Pancreas (tissue), 10 donors: ENCODE measurements around the gene BCO2. TPM values are rescaled to one million over a fixed set of nuclear protein-coding genes. Genes with fewer than 3 reads are reported as not detected.
"Not testable (repeated sequence)": the region's sequence is repeated elsewhere in the genome, so short reads cannot be mapped to it uniquely, and the experiment has no call there.

Experiments
- ATAC-seq, 4 donors: fragments of 200-7000 bp; cut with Tn5 transposase; one replicate each; pipeline versions ENCODE4 v1.8.0 to v1.9.1; 2020; ENCODE audit warnings: mild to moderate bottlenecking in 4 of 4, moderate library complexity in 4 of 4
- DNase-seq, 6 donors: peaks; one replicate each; pipeline ENCODE4 v3.0.0-alpha.2; 2020
- FAIRE-seq: peaks from 2 replicates; lab custom pipeline; 2012; peaks lifted over from hg19 to GRCh38; lab: Jason Lieb, UNC
- H3K27ac ChIP-seq, 4 donors: fragments of 200-600 bp; sonication (generic); 1 replicate in 3 of 4; 2 replicates in 1 of 4; pipeline versions ENCODE4 v1.5.0 to v1.8.0; 2020
- H3K27me3 ChIP-seq, 4 donors: fragments of 200-600 bp; one replicate each; pipeline ENCODE4 v1.8.0; 2021
- H3K36me3 ChIP-seq, 3 donors: fragments of 200-600 bp; sonication (generic) in 1 of 3; one replicate each; pipeline versions ENCODE4 v1.5.0 to v1.8.0; 2020 to 2021
- H3K4me1 ChIP-seq, 3 donors: fragments of 200-600 bp; one replicate each; pipeline ENCODE4 v1.8.0; 2021
- H3K4me3 ChIP-seq, 4 donors: fragments of 200-600 bp; sonication (generic) in 2 of 4; one replicate each; pipeline versions ENCODE4 v1.5.0 to v1.8.0; 2020 to 2021
- H3K9me3 ChIP-seq, 4 donors: fragments of 200-600 bp; one replicate each; pipeline ENCODE4 v1.8.0; 2021
- CTCF ChIP-seq, 4 donors: fragments of 200-600 bp; sonication (generic) in 3 of 4; IDR thresholded peaks; one replicate each; pipeline versions ENCODE4 v1.5.0 to v1.8.0; 2021; ENCODE audit warnings: antibody characterized with exemption in 4 of 4
- WGBS, 2 donors: extraction: QIAGEN DNeasy Blood & Tissue Kit; methylation state at CpG; one replicate each; pipeline ENCODE4 v1.1.7; 2013; 5-methylcytosine and 5-hydroxymethylcytosine counted together
- intact Hi-C, 3 donors: fragments of 100-400 bp; cut with DNase I; formaldehyde crosslinking; loops; one replicate each; pipeline versions ENCODE4 v1.11.1 to v1.14.2; 2022
- polyA plus RNA-seq, 2 donors: library from polyadenylated mRNA; stranded (reverse); fragments of 200-250 nt; gene quantifications; one replicate each; pipeline ENCODE4 v1.2.3, GENCODE V29; 2013
- total RNA-seq, 6 donors: library from RNA; stranded (reverse); fragmentation: NEBNext Ultra II Directional in 4 of 6; extraction: Animal tissue kit (Norgen Biotek cat#: 25700) in 4 of 6; gene quantifications; one replicate each; pipeline versions ENCODE4 v1.2.1 to v1.2.4, GENCODE V29; 2021 to 2023
- donor health status: healthy with polysubstance abuse.
- donor health status: DM: no; HTN: no; CAD: no; lungs with moderate emphysema.
- donor health status: DM: no; HTN: no; CAD: no.
- donor health status: control.
- donor health status: control.
- donor health status: Bipolar disorder and iron deficiency.
- donor health status: DM: yes; HTN: yes; CAD: no.
- donor health status: DM: no; HTN: no; CAD: no.
- donor health status: DM: no; HTN: no; CAD: no.
- donor health status: DM: yes; HTN: yes; CAD: no.

The BCO2 gene
- total and polyA plus RNA-seq, 8 donors, result 0.59 to 10.0 (median 2.5) TPM

GRCh38 chr11:112156956-112157766, 18.2 kb upstream of the BCO2 start:
- intact Hi-C loops, result no loop called here
- peak; percentile 43 for FAIRE-seq

GRCh38 chr11:112159098-112160065, 15.9 kb upstream of the BCO2 start:
- no peak overlapping the region for H3K4me3 ChIP-seq
- FAIRE-seq (no peak), DNase-seq (no peak), ATAC-seq (no peak)
- intact Hi-C loops, result no loop called here
- no peaks in the 10 kb centered on the region for H3K36me3 ChIP-seq
- WGBS, 2 donors, result 87 to 90% methylated on average over 7 of the region's 7 CpGs
- no peaks in the 10 kb centered on the region for H3K9me3 ChIP-seq
- TF ChIP-seq CTCF (IDR thresholded peaks at IDR 0.05), result no peak
- H3K27me3 ChIP-seq, result no peaks in the 10 kb centered on the region
- peak overlapping the region in 1 of 4 donors; percentile 17 for H3K27ac ChIP-seq
- H3K4me1 ChIP-seq, result peaks cover 0 to 21% (median 0%) of the 10 kb centered on the region in 3 donors

More at GRCh38 chr11:112156956-112157766, 18.2 kb upstream of the BCO2 start:
- ATAC-seq (peak; percentile 84 to 95 (median 92)), DNase-seq (peak in 3 of 6 donors; percentile 33 to 56 (median 43))
- no peak for TF ChIP-seq CTCF (IDR thresholded peaks at IDR 0.05)
- Histone ChIP-seq H3K9me3 (no peaks in the 10 kb centered on the region), H3K4me3 (no peak overlapping the region), H3K4me1 (peaks cover 0 to 21% (median 0%) of the 10 kb centered on the region in 3 donors), H3K36me3 (no peaks in the 10 kb centered on the region), H3K27ac (peak overlapping the region in 3 of 4 donors; percentile 26 to 69 (median 59)), H3K27me3 (no peaks in the 10 kb centered on the region)
- WGBS, 2 donors, result 58 to 59% methylated on average over 4 of the region's 4 CpGs

- no peak for FAIRE-seq
- H3K4me3 ChIP-seq, result no peak overlapping the region
- H3K27ac ChIP-seq, result peak overlapping the region in 1 of 4 donors; percentile 17
- WGBS, 2 donors, result 42 to 70% methylated on average over 2 of the region's 2 CpGs
- no peaks in the 10 kb centered on the region for H3K9me3 ChIP-seq
- peaks cover 0 to 26% (median 0%) of the 10 kb centered on the region in 3 donors for H3K4me1 ChIP-seq
- no peak for DNase-seq
- H3K27me3 ChIP-seq, result no peaks in the 10 kb centered on the region
- intact Hi-C loops, result no loop called here
- no peak for TF ChIP-seq CTCF (IDR thresholded peaks at IDR 0.05)
- ATAC-seq, result no peak
- no peaks in the 10 kb centered on the region for H3K36me3 ChIP-seq
Measured at GRCh38 chr11:112160091-112160848, 15.0 kb upstream of the BCO2 start.

GRCh38 chr11:112161012-112161411, 14.3 kb upstream of the BCO2 start:
- peaks cover 0 to 27% (median 0%) of the 10 kb centered on the region in 3 donors for H3K4me1 ChIP-seq
- H3K27me3 ChIP-seq, result no peaks in the 10 kb centered on the region
- FAIRE-seq (no peak), ATAC-seq (no peak), DNase-seq (no peak)
- 44 to 50% methylated on average over 1 of the region's 1 CpG for WGBS, 2 donors
- no peak overlapping the region for H3K4me3 ChIP-seq
- TF ChIP-seq CTCF (IDR thresholded peaks at IDR 0.05), result no peak
- no peaks in the 10 kb centered on the region for H3K36me3 ChIP-seq
- intact Hi-C loops, result no loop called here
- H3K9me3 ChIP-seq, result no peaks in the 10 kb centered on the region
- H3K27ac ChIP-seq, result no peak overlapping the region

GRCh38 chr11:112162200-112162599, 13.1 kb upstream of the BCO2 start:
- H3K9me3 ChIP-seq, ATAC-seq, FAIRE-seq, intact Hi-C loops, H3K27ac ChIP-seq, H3K4me3 ChIP-seq, DNase-seq, H3K27me3 ChIP-seq, H3K36me3 ChIP-seq: not testable (repeated sequence)
- WGBS, 2 donors, result 94 to 100% methylated on average over 1 of the region's 1 CpG
- H3K4me1 ChIP-seq, result peaks cover 0 to 19% (median 0%) of the 10 kb centered on the region in 3 donors
